ENCODE results near the gene COL27A1.

DNA sequence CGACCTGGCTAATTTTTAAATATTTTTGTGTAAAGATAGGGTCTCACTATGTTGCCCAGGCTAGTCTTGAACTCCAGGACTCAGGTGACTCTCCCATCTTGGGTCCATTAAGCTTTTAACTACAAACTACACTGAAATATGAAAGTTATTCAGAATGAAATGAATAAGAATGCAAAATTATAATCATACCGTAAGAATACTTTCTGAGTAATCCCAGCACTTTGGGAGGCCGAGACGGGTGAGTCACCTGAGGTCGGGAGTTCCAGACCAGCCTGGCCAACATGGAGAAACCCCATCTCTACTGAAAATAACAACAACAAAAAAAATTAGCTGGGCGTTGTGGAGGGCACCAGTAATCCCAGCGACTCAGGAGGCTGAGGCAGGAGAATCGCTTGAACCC, 166.4 kb downstream of the COL27A1 start:
- TF ChIP-seq EZH2phosphoT487 (IDR thresholded peaks at IDR 0.05; ENCODE audit: borderline replicate concordance, low read depth) (no peak), JUND (IDR thresholded peaks at IDR 0.05) (peak; percentile 36), USF2 (IDR thresholded peaks at IDR 0.05; ENCODE audit: borderline replicate concordance, low read depth, low read length) (no peak), FOSL2 (IDR thresholded peaks at IDR 0.05; ENCODE audit: borderline replicate concordance, low read depth) (peak; percentile 51; the same call in 1 of the 2 replicates)
